ENCODE measurements around the gene MRPL41.

Gene MRPL41

GRCh38 chr9:137519553-137519952, 32.1 kb upstream of the MRPL41 start:
- no peak for TF ChIP-seq CTCF (IDR thresholded peaks at IDR 0.05; ENCODE audit: extremely low read depth, missing control alignments)

GRCh38 chr9:137520614-137521404, 30.9 kb upstream of the MRPL41 start:
- no peak for DNase-seq (ENCODE audit: low spot score)
- no peak for TF ChIP-seq CTCF (IDR thresholded peaks at IDR 0.05; ENCODE audit: extremely low read depth, missing control alignments)

More at GRCh38 chr9:137519553-137519952, 32.1 kb upstream of the MRPL41 start:
- no peak for DNase-seq (ENCODE audit: low spot score)

GRCh38 chr9:137521405-137521985, 30.2 kb upstream of the MRPL41 start:
- DNase-seq (ENCODE audit: low spot score): no peak
- no peak for TF ChIP-seq CTCF (IDR thresholded peaks at IDR 0.05; ENCODE audit: extremely low read depth, missing control alignments)

- DNase-seq (ENCODE audit: low spot score): no peak
- TF ChIP-seq CTCF (IDR thresholded peaks at IDR 0.05; ENCODE audit: extremely low read depth, missing control alignments): no peak
These were observed 28.8 kb upstream of the MRPL41 start for GRCh38 chr9:137522746-137523455.

GRCh38 chr9:137524161-137524980, 27.3 kb upstream of the MRPL41 start:
- DNase-seq (ENCODE audit: low spot score): no peak
- TF ChIP-seq CTCF (IDR thresholded peaks at IDR 0.05; ENCODE audit: extremely low read depth, missing control alignments): no peak

- no peak for TF ChIP-seq CTCF (IDR thresholded peaks at IDR 0.05; ENCODE audit: extremely low read depth, missing control alignments)
- no peak for DNase-seq (ENCODE audit: low spot score)
These were observed 26.7 kb upstream of the MRPL41 start for GRCh38 chr9:137524981-137525317.
